Activated naive CD8-positive, alpha-beta T cell (primary cell): ENCODE data around the gene KRT7.
"Not testable (repeated sequence)": the region's sequence is repeated elsewhere in the genome, so short reads cannot be mapped to it uniquely, and the experiment has no call there.

Experiments
- H3K27ac Mint-ChIP-seq: one replicate; pipeline ENCODE4 v1.8.0; 2021; ENCODE audit warnings: mixed read lengths
- H3K27me3 Mint-ChIP-seq: one replicate; pipeline ENCODE4 v1.8.0; 2021; ENCODE audit warnings: mixed read lengths
- H3K36me3 Mint-ChIP-seq: one replicate; pipeline ENCODE4 v1.8.0; 2021; ENCODE audit warnings: mixed read lengths
- H3K4me1 Mint-ChIP-seq: one replicate; pipeline ENCODE4 v1.8.0; 2021; ENCODE audit warnings: low read depth, mixed read lengths
- H3K4me3 Mint-ChIP-seq: one replicate; pipeline ENCODE4 v1.8.0; 2021; ENCODE audit warnings: mild to moderate bottlenecking, mixed read lengths
- H3K9me3 Mint-ChIP-seq: one replicate; pipeline ENCODE4 v1.8.0; 2021; ENCODE audit warnings: low read depth, mixed read lengths

The KRT7 gene

GRCh38 chr12:52249511-52250047 is 16.5 kb downstream of the KRT7 start:
- Mint-ChIP-seq H3K4me3 (no peak overlapping the region), H3K9me3 (no peaks in the 10 kb centered on the region), H3K27ac (no peak overlapping the region), H3K4me1 (peaks cover 29% of the 10 kb centered on the region), H3K36me3 (peaks cover 3% of the 10 kb centered on the region), H3K27me3 (peaks cover 15% of the 10 kb centered on the region)

- H3K9me3 Mint-ChIP-seq: no peaks in the 10 kb centered on the region
- no peak overlapping the region for H3K27ac Mint-ChIP-seq
- H3K4me1 Mint-ChIP-seq: peaks cover 29% of the 10 kb centered on the region
- peaks cover 3% of the 10 kb centered on the region for H3K36me3 Mint-ChIP-seq
- peaks cover 19% of the 10 kb centered on the region for H3K27me3 Mint-ChIP-seq
- no peak overlapping the region for H3K4me3 Mint-ChIP-seq
These were observed 17.3 kb downstream of the KRT7 start for GRCh38 chr12:52250048-52250990.

- H3K9me3 Mint-ChIP-seq: no peaks in the 10 kb centered on the region
- H3K27me3 Mint-ChIP-seq: peaks cover 30% of the 10 kb centered on the region
- H3K27ac Mint-ChIP-seq: no peak overlapping the region
- H3K36me3 Mint-ChIP-seq: peaks cover 3% of the 10 kb centered on the region
- H3K4me1 Mint-ChIP-seq: peaks cover 24% of the 10 kb centered on the region
- no peak overlapping the region for H3K4me3 Mint-ChIP-seq
These were observed 18.5 kb downstream of the KRT7 start for GRCh38 chr12:52251367-52252051.

- H3K27me3 Mint-ChIP-seq: peaks cover 33% of the 10 kb centered on the region
- not testable (repeated sequence) for H3K9me3 Mint-ChIP-seq, H3K27ac Mint-ChIP-seq, H3K4me3 Mint-ChIP-seq, H3K36me3 Mint-ChIP-seq
- peaks cover 20% of the 10 kb centered on the region for H3K4me1 Mint-ChIP-seq
These were observed 19.2 kb downstream of the KRT7 start for GRCh38 chr12:52252175-52252615.

- Mint-ChIP-seq H3K9me3 (no peaks in the 10 kb centered on the region), H3K4me1 (peaks cover 18% of the 10 kb centered on the region), H3K4me3 (no peak overlapping the region), H3K27ac (no peak overlapping the region), H3K27me3 (peaks cover 33% of the 10 kb centered on the region), H3K36me3 (peaks cover 2% of the 10 kb centered on the region)
These were observed 19.8 kb downstream of the KRT7 start for GRCh38 chr12:52252728-52253343.

GRCh38 chr12:52253391-52254179 is 20.5 kb downstream of the KRT7 start:
- no peak overlapping the region for H3K4me3 Mint-ChIP-seq
- peaks cover 20% of the 10 kb centered on the region for H3K4me1 Mint-ChIP-seq
- peaks cover 32% of the 10 kb centered on the region for H3K27me3 Mint-ChIP-seq
- H3K36me3 Mint-ChIP-seq: no peaks in the 10 kb centered on the region
- no peaks in the 10 kb centered on the region for H3K9me3 Mint-ChIP-seq
- no peak overlapping the region for H3K27ac Mint-ChIP-seq

- no peak overlapping the region for H3K27ac Mint-ChIP-seq
- H3K27me3 Mint-ChIP-seq: peaks cover 33% of the 10 kb centered on the region
- no peaks in the 10 kb centered on the region for H3K36me3 Mint-ChIP-seq
- H3K4me3 Mint-ChIP-seq: no peak overlapping the region
- no peaks in the 10 kb centered on the region for H3K9me3 Mint-ChIP-seq
- peaks cover 23% of the 10 kb centered on the region for H3K4me1 Mint-ChIP-seq
These were observed 21.3 kb downstream of the KRT7 start for GRCh38 chr12:52254180-52254964.

- Mint-ChIP-seq H3K4me1 (peaks cover 20% of the 10 kb centered on the region), H3K27me3 (peaks cover 29% of the 10 kb centered on the region), H3K36me3 (no peaks in the 10 kb centered on the region), H3K27ac (no peak overlapping the region), H3K4me3 (no peak overlapping the region), H3K9me3 (no peaks in the 10 kb centered on the region)
These were observed 22.1 kb downstream of the KRT7 start for GRCh38 chr12:52254965-52255751.

- H3K27ac Mint-ChIP-seq: no peak overlapping the region
- H3K4me1 Mint-ChIP-seq: peaks cover 24% of the 10 kb centered on the region
- H3K9me3 Mint-ChIP-seq: no peaks in the 10 kb centered on the region
These were observed 23.0 kb downstream of the KRT7 start for GRCh38 chr12:52255926-52256583.

GRCh38 chr12:52256584-52256935 is 23.5 kb downstream of the KRT7 start:
- H3K36me3 Mint-ChIP-seq: peaks cover 2% of the 10 kb centered on the region
- no peak overlapping the region for H3K4me3 Mint-ChIP-seq
- no peaks in the 10 kb centered on the region for H3K9me3 Mint-ChIP-seq
- no peak overlapping the region for H3K27ac Mint-ChIP-seq
- peaks cover 20% of the 10 kb centered on the region for H3K4me1 Mint-ChIP-seq
- peaks cover 34% of the 10 kb centered on the region for H3K27me3 Mint-ChIP-seq

More at GRCh38 chr12:52255926-52256583, 23.0 kb downstream of the KRT7 start:
- Mint-ChIP-seq H3K36me3 (no peaks in the 10 kb centered on the region), H3K4me3 (no peak overlapping the region), H3K27me3 (peaks cover 32% of the 10 kb centered on the region)

GRCh38 chr12:52257074-52257551 is 24.1 kb downstream of the KRT7 start:
- Mint-ChIP-seq H3K9me3 (no peaks in the 10 kb centered on the region), H3K27ac (no peak overlapping the region), H3K4me3 (no peak overlapping the region), H3K36me3 (peaks cover 4% of the 10 kb centered on the region), H3K4me1 (peaks cover 15% of the 10 kb centered on the region), H3K27me3 (peaks cover 39% of the 10 kb centered on the region)

GRCh38 chr12:52257922-52258321 is 24.9 kb downstream of the KRT7 start:
- not testable (repeated sequence) for H3K27ac Mint-ChIP-seq, H3K36me3 Mint-ChIP-seq, H3K9me3 Mint-ChIP-seq
- H3K4me1 Mint-ChIP-seq: peaks cover 15% of the 10 kb centered on the region
- peaks cover 42% of the 10 kb centered on the region for H3K27me3 Mint-ChIP-seq
- peak overlapping the region; percentile 23 for H3K4me3 Mint-ChIP-seq
